ENCODE measurements around the gene SIK2. TPM values are rescaled to one million over a fixed set of nuclear protein-coding genes. Genes with fewer than 3 reads are reported as not detected.

SIK2 gene
- total and polyA plus RNA-seq, 2 donors (not counting 3 experiments of a cell fraction or from before 2014, with no cell fraction given): 14.6 to 17.1 TPM

GRCh38 chr11:111639226-111639925, 37.1 kb downstream of the SIK2 start:
- intact Hi-C loops (cut with micrococcal nuclease) (no loop called here), dilution Hi-C loops (cut with MboI; ENCODE audit: extremely low pct_ligation_motif_present, low sequenced_read_pairs) (no loop called here)
- ChIA-PET CTCF (interaction anchor here (1.3 to 1.6 kb wide), 2 partner anchors 13 to 15 kb away, joined by 4 to 5 read pairs; no protein-coding TSS in a partner anchor), POLR2A (no interaction called here)
- no peaks in the 10 kb centered on the region for H3K36me3 ChIP-seq (ENCODE audit: control insufficient read depth in 2 of 2, extremely low read depth in 1 of 2, insufficient read depth in 2 of 2, low read length in 2 of 2)
- FAIRE-seq (no peak), DNase-seq (ENCODE audit: low read depth, low spot score) (no peak)
- BruUV-seq (replicated peaks): no TSS peak
- H3K9me3 ChIP-seq (replicated peaks; ENCODE audit: control insufficient read depth, insufficient read depth, low read length): peaks cover 2% of the 10 kb centered on the region
- no peak overlapping the region for H3K4me2 ChIP-seq (ENCODE audit: insufficient read depth, low read length)
- no peaks in the 10 kb centered on the region for H3K27me3 ChIP-seq (ENCODE audit: control insufficient read depth in 2 of 2, insufficient read depth in 2 of 2, low read length in 2 of 2)
- no peak overlapping the region for H3K4me3 ChIP-seq (replicated peaks in 1 of 3; ENCODE audit: insufficient read depth in 1 of 3, low read depth in 1 of 3, low read length in 3 of 3)
- no peak overlapping the region for H3K9ac ChIP-seq (replicated peaks; ENCODE audit: extremely low read depth, insufficient read depth, low read length)
- TF ChIP-seq MYC (IDR thresholded peaks at IDR 0.05; ENCODE audit: low read depth, low read length) (no peak), GATA2 (IDR thresholded peaks at IDR 0.05; ENCODE audit: insufficient read depth, insufficient read length, low read depth, low read length) (no peak), POLR2AphosphoS5 (IDR thresholded peaks at IDR 0.05; ENCODE audit: insufficient read depth, low read depth, low read length) (no peak), POLR2A (IDR thresholded peaks at IDR 0.05; ENCODE audit: low read depth, low read length) (no peak), JUN (IDR thresholded peaks at IDR 0.05; ENCODE audit: borderline replicate concordance, insufficient read depth, insufficient read length, low read depth) (no peak), EZH2 (IDR thresholded peaks at IDR 0.05; ENCODE audit: borderline replicate concordance, low read depth, low read length, severe bottlenecking) (no peak), FOS (IDR thresholded peaks at IDR 0.05; ENCODE audit: borderline replicate concordance, insufficient read depth, low read length) (no peak)
- TF ChIP-seq, protein P1, sequence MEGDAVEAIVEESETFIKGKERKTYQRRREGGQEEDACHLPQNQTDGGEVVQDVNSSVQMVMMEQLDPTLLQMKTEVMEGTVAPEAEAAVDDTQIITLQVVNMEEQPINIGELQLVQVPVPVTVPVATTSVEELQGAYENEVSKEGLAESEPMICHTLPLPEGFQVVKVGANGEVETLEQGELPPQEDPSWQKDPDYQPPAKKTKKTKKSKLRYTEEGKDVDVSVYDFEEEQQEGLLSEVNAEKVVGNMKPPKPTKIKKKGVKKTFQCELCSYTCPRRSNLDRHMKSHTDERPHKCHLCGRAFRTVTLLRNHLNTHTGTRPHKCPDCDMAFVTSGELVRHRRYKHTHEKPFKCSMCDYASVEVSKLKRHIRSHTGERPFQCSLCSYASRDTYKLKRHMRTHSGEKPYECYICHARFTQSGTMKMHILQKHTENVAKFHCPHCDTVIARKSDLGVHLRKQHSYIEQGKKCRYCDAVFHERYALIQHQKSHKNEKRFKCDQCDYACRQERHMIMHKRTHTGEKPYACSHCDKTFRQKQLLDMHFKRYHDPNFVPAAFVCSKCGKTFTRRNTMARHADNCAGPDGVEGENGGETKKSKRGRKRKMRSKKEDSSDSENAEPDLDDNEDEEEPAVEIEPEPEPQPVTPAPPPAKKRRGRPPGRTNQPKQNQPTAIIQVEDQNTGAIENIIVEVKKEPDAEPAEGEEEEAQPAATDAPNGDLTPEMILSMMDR (IDR thresholded peaks at IDR 0.05; ENCODE audit: extremely low read depth in 1 of 2, insufficient read depth in 1 of 2, low read depth in 1 of 2, low read length in 2 of 2): no peak
- H4K20me1 ChIP-seq (replicated peaks; ENCODE audit: control insufficient read depth, extremely low read depth, insufficient read depth, low read length): no peaks in the 10 kb centered on the region
- H3K27ac ChIP-seq (ENCODE audit: insufficient read depth, low read depth, low read length): no peak overlapping the region
- H3K4me1 ChIP-seq (ENCODE audit: control insufficient read depth, extremely low read depth, insufficient read depth, low read length): peaks cover 8% of the 10 kb centered on the region
- no peaks in the 10 kb centered on the region for H3K79me2 ChIP-seq (ENCODE audit: control insufficient read depth, insufficient read depth, low read length)
- no peak overlapping the region for H2AFZ ChIP-seq (ENCODE audit: low read depth, low read length)
- H3K9me1 ChIP-seq (replicated peaks; ENCODE audit: control insufficient read depth, extremely low read depth, insufficient read depth, low read length): peaks cover 3% of the 10 kb centered on the region
